ENCODE results near the gene PIP5K1A. TPM values are rescaled to one million over a fixed set of nuclear protein-coding genes. Genes with fewer than 3 reads are reported as not detected.

PIP5K1A gene, protein sequence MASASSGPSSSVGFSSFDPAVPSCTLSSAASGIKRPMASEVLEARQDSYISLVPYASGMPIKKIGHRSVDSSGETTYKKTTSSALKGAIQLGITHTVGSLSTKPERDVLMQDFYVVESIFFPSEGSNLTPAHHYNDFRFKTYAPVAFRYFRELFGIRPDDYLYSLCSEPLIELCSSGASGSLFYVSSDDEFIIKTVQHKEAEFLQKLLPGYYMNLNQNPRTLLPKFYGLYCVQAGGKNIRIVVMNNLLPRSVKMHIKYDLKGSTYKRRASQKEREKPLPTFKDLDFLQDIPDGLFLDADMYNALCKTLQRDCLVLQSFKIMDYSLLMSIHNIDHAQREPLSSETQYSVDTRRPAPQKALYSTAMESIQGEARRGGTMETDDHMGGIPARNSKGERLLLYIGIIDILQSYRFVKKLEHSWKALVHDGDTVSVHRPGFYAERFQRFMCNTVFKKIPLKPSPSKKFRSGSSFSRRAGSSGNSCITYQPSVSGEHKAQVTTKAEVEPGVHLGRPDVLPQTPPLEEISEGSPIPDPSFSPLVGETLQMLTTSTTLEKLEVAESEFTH
- 10 to 100 TPM; 29.5 to 46.8 (median 38.6) TPM for total RNA-seq
- 10 to 100 TPM; 10.8 to 35.4 (median 14.5) TPM for polyA plus RNA-seq
- long read RNA-seq, donor 1, partial matches to known transcripts: 4 of 9 reads
- long read RNA-seq, donor 1, other reads (novel, unspliced or antisense): 4 of 9 reads
- long read RNA-seq, donor 2, partial matches to known transcripts: 5 of 9 reads
- long read RNA-seq, donor 2, other reads (novel, unspliced or antisense): 2 of 9 reads

DNA sequence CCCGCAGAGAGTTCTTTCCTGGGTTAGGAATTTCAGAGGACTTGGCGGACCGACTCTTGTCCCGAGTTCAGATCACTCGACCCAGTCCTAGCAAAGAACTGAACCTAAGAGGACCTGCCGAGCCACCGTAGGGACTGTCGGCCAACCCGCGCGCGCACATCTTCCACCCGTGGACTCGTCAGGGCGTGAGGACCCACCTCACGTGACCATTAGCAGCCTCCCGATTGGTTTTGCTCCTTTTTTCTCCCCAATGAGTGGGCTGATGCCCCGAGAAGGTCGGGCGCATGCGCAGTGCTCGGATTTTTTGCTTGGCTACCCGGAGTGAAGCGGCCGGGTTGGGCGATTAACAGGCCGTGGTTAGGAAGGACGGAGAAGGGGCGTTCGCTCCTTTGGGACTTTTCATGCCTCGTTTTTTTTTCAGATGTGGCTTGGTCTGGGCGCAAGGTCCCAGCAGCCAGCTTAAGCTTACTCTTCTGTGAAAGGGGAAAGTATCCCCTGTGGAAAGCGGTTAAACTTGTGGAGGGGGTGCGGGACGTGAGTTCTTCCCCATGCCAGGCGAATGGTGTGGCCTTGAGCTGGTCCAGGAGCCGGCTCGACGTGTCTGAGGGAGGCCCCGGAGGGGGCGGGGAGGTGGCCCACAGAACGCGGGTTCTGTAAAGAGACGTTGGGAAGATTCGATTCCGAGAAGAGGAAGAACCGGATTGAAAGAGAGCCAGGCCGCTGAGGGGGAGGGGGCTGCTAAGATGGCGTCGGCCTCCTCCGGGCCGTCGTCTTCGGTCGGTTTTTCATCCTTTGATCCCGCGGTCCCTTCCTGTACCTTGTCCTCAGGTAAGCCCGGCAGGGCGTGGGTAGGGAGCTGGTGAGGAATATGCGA lies at the start of gene PIP5K1A:
PIP5K1A (plus strand) TSS at position 299 of the 874 bp plus-strand sequence; CDS start at position 744, 445 bp downstream.
- intact Hi-C loops (cut with DNase I): loop anchor here (2.0 to 5.0 kb wide), 2 partner anchors 54 to 149 kb away; partner anchors contain the start of gene RFX5 (in 1 of the 2)
- WGBS, 3 donors: 0 to 1% (median 1%) methylated on average over 60 of the region's 60 CpGs
- peak; percentile 93 to 97 (median 95) for ATAC-seq

DNA sequence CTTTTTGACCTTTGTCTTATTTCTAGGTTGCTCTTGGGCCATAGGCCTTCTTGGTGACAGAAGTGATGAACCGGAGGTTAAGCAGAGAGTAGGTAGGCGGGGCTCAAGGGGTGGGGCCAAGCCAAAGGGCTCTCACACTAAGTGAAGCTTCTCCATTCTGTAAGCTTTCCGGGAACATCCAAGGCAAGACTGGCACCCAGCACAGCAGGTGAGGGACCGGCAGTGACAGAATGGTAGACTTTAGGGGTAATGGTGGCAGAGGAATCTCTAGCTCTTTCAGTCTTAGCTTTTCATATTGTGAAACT lies 41.9 kb upstream of the PIP5K1A start, which contains the start of gene TNFAIP8L2:
TNFAIP8L2 (plus strand) TSS at position 135 of the 305 bp plus-strand sequence. CDS start 2,049 bp downstream, outside the sequence.
- DNase-seq (peak in 1 of 2 donors; percentile 75), ATAC-seq (peak in 2 of 4 donors; percentile 26 to 33)
- 62 to 72% (median 67%) methylated on average over 4 of the region's 4 CpGs for WGBS, 3 donors
- TF ChIP-seq, protein P1, sequence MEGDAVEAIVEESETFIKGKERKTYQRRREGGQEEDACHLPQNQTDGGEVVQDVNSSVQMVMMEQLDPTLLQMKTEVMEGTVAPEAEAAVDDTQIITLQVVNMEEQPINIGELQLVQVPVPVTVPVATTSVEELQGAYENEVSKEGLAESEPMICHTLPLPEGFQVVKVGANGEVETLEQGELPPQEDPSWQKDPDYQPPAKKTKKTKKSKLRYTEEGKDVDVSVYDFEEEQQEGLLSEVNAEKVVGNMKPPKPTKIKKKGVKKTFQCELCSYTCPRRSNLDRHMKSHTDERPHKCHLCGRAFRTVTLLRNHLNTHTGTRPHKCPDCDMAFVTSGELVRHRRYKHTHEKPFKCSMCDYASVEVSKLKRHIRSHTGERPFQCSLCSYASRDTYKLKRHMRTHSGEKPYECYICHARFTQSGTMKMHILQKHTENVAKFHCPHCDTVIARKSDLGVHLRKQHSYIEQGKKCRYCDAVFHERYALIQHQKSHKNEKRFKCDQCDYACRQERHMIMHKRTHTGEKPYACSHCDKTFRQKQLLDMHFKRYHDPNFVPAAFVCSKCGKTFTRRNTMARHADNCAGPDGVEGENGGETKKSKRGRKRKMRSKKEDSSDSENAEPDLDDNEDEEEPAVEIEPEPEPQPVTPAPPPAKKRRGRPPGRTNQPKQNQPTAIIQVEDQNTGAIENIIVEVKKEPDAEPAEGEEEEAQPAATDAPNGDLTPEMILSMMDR (IDR thresholded peaks at IDR 0.05): no peak
- Histone ChIP-seq H3K4me1 (no peaks in the 10 kb centered on the region), H3K9me3 (no peaks in the 10 kb centered on the region), H3K36me3 (ENCODE audit: insufficient read depth in 1 of 2, low read depth in 1 of 2) (peaks cover 4 to 37% of the 10 kb centered on the region in 2 donors), H3K27ac (peak within 1 kb of the TSS; percentile 43), H3K27me3 (ENCODE audit: insufficient read depth in 3 of 3, low read length in 2 of 3) (no peaks in the 10 kb centered on the region), H3K4me3 (peak within 1 kb of the TSS; percentile 37)
- intact Hi-C loops (cut with DNase I): loop anchor here (1.0 to 5.0 kb wide), 3 partner anchors 56 to 129 kb away; no protein-coding TSS in a partner anchor

More for the DNA sequence above, at the start of gene PIP5K1A:
- Histone ChIP-seq H3K4me3 (peak within 1 kb of the TSS; percentile 95), H3K36me3 (ENCODE audit: insufficient read depth in 1 of 2, low read depth in 1 of 2) (peaks cover 0 to 9% of the 10 kb centered on the region in 2 donors), H3K27ac (peak within 1 kb of the TSS; percentile 92), H3K4me1 (peaks cover 43% of the 10 kb centered on the region), H3K9me3 (no peaks in the 10 kb centered on the region), H3K27me3 (ENCODE audit: insufficient read depth in 3 of 3, low read length in 2 of 3) (no peaks in the 10 kb centered on the region)
- peak; percentile 99 to 100 for DNase-seq
- TF ChIP-seq, protein P1 (IDR thresholded peaks at IDR 0.05): no peak

DNA sequence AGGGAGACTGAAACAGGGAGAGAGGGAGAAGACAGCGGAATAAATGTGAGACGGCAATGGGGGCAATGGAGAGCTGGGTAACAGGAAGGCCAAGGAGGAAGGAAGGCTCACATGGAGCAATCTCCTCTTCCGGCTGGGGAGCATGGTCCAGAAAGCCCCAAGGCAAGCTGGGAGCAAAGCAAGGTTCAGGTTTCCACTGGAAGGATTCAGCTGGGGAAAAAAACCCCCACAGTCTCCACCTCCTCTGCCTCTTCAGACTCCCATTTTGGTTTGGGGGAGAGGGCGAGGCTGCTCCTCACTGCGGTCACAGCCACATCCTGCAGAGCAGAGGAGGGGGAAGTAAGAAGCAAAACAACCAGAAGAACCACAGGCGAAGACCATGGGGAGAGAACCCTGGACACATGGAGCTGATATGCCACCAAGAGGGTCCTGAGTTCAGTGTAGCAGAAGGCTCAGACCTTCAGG lies 41.3 kb upstream of the PIP5K1A start:
- Histone ChIP-seq H3K9me3 (no peaks in the 10 kb centered on the region), H3K36me3 (ENCODE audit: insufficient read depth in 1 of 2, low read depth in 1 of 2) (peaks cover 6 to 43% of the 10 kb centered on the region in 2 donors), H3K4me3 (peak overlapping the region; percentile 37), H3K27me3 (ENCODE audit: insufficient read depth in 3 of 3, low read length in 2 of 3) (no peaks in the 10 kb centered on the region), H3K4me1 (no peaks in the 10 kb centered on the region), H3K27ac (no peak overlapping the region)
- intact Hi-C loops (cut with DNase I): loop anchor here (2.0 to 5.0 kb wide), 2 partner anchors 56 to 130 kb away; no protein-coding TSS in a partner anchor
- WGBS, 3 donors: 67 to 74% (median 74%) methylated on average over 6 of the region's 6 CpGs
- ATAC-seq (no peak), DNase-seq (no peak)
- TF ChIP-seq, protein P1 (IDR thresholded peaks at IDR 0.05): no peak

DNA sequence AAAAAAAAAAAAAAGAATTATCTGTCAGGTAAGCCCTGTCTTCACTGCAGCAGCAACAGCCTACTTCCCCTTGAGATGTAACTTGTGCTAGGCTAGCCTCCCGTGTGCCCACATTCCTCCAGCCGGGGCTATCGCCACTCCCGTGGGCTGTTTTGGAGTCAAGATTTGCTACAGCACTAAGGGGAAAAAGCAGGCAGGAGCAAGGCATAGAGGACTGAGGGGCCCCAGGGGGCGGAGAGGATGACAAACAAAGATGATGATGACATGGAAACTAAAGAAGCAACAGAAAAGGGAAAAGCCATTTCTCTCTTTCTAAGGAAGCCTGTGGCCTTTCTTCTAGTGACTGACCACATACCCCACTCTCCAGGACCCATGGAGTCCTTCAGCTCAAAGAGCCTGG lies 40.0 kb upstream of the PIP5K1A start:
- H3K4me3 ChIP-seq: no peak overlapping the region
- ATAC-seq: no peak
- WGBS, 3 donors: 72 to 86% (median 81%) methylated on average over 5 of the region's 5 CpGs
- no peaks in the 10 kb centered on the region for H3K4me1 ChIP-seq
- TF ChIP-seq, protein P1 (IDR thresholded peaks at IDR 0.05): no peak
- no peaks in the 10 kb centered on the region for H3K27me3 ChIP-seq (ENCODE audit: insufficient read depth in 3 of 3, low read length in 2 of 3)
- intact Hi-C loops (cut with DNase I): loop anchor here (5.0 kb wide), 1 partner anchor 131 kb away; no protein-coding TSS in a partner anchor
- no peaks in the 10 kb centered on the region for H3K9me3 ChIP-seq
- no peak for DNase-seq
- H3K27ac ChIP-seq: peak overlapping the region; percentile 32
- peaks cover 6 to 44% of the 10 kb centered on the region in 2 donors for H3K36me3 ChIP-seq (ENCODE audit: insufficient read depth in 1 of 2, low read depth in 1 of 2)
